Immature natural killer cell (primary cell): ENCODE data around the gene PDZD8. TPM values are rescaled to one million over a fixed set of nuclear protein-coding genes. Genes with fewer than 3 reads are reported as not detected.

Source experiments
- DNase-seq, 3 donors: peaks; one replicate each; pipeline ENCODE4 v3.0.0; 2022; ENCODE audit warnings: mixed read lengths in 1 of 3
- H3K27ac Mint-ChIP-seq, 6 donors: one replicate each; pipeline ENCODE4 v1.8.0; 2020; ENCODE audit warnings: mixed read lengths in 6 of 6, mild to moderate bottlenecking in 5 of 6, inconsistent platforms in 4 of 6, moderate library complexity in 3 of 6
- H3K27me3 Mint-ChIP-seq, 3 donors: one replicate each; pipeline ENCODE4 v1.8.0; 2020 to 2021; ENCODE audit warnings: low read depth in 3 of 3, mild to moderate bottlenecking in 3 of 3, mixed read lengths in 3 of 3, moderate library complexity in 3 of 3, inconsistent platforms in 1 of 3
- H3K36me3 Mint-ChIP-seq, 3 donors: one replicate each; pipeline ENCODE4 v1.8.0; 2020; ENCODE audit warnings: mixed read lengths in 3 of 3, inconsistent platforms in 2 of 3, mild to moderate bottlenecking in 2 of 3
- H3K4me1 Mint-ChIP-seq, 2 donors: one replicate each; pipeline ENCODE4 v1.8.0; 2020; ENCODE audit warnings: inconsistent platforms in 2 of 2, mild to moderate bottlenecking in 2 of 2, mixed read lengths in 2 of 2, moderate library complexity in 1 of 2
- H3K4me3 Mint-ChIP-seq, 5 donors: one replicate each; pipeline ENCODE4 v1.8.0; 2020; ENCODE audit warnings: mild to moderate bottlenecking in 5 of 5, mixed read lengths in 5 of 5, inconsistent platforms in 3 of 5, moderate library complexity in 3 of 5
- H3K9me3 Mint-ChIP-seq, 6 donors: one replicate each; pipeline ENCODE4 v1.8.0; 2020; ENCODE audit warnings: mild to moderate bottlenecking in 6 of 6, mixed read lengths in 6 of 6, inconsistent platforms in 4 of 6, moderate library complexity in 3 of 6
- polyA plus RNA-seq, 3 donors: library from polyadenylated mRNA; unstranded; fragments of 300-500 nt; fragmentation: Illumina TruSeq; gene quantifications; one replicate each; pipeline ENCODE4 v1.2.3, GENCODE V29; 2021

The PDZD8 gene
- polyA plus RNA-seq, 3 donors from 2014 or later, result 9.7 to 23.7 (median 12.3) TPM

GRCh38 chr10:117351996-117352395 lies 23.2 kb downstream of the PDZD8 start:
- no peak overlapping the region for H3K27ac Mint-ChIP-seq
- H3K9me3 Mint-ChIP-seq, result no peaks in the 10 kb centered on the region
- H3K27me3 Mint-ChIP-seq, result peaks cover 0 to 3% (median 0%) of the 10 kb centered on the region in 3 donors
- no peaks in the 10 kb centered on the region for H3K36me3 Mint-ChIP-seq
- H3K4me3 Mint-ChIP-seq, result no peak overlapping the region
- peaks cover 46 to 69% of the 10 kb centered on the region in 2 donors for H3K4me1 Mint-ChIP-seq
- no peak for DNase-seq

GRCh38 chr10:117351558-117351957 lies 23.7 kb downstream of the PDZD8 start:
- no peak overlapping the region for H3K4me3 Mint-ChIP-seq

GRCh38 chr10:117350909-117351308 lies 24.3 kb downstream of the PDZD8 start:
- DNase-seq, result no peak
- Mint-ChIP-seq H3K36me3 (no peaks in the 10 kb centered on the region), H3K9me3 (no peaks in the 10 kb centered on the region), H3K27ac (no peak overlapping the region), H3K4me1 (peaks cover 50 to 78% of the 10 kb centered on the region in 2 donors), H3K27me3 (peaks cover 0 to 3% (median 1%) of the 10 kb centered on the region in 3 donors), H3K4me3 (no peak overlapping the region)

More at GRCh38 chr10:117351558-117351957, 23.7 kb downstream of the PDZD8 start:
- no peaks in the 10 kb centered on the region for H3K9me3 Mint-ChIP-seq
- peaks cover 0 to 3% (median under 1%) of the 10 kb centered on the region in 3 donors for H3K27me3 Mint-ChIP-seq
- H3K36me3 Mint-ChIP-seq, result no peaks in the 10 kb centered on the region
- no peak for DNase-seq
- peak overlapping the region in 1 of 6 donors; percentile 24 for H3K27ac Mint-ChIP-seq
- peaks cover 46 to 74% of the 10 kb centered on the region in 2 donors for H3K4me1 Mint-ChIP-seq

- Mint-ChIP-seq H3K36me3 (no peaks in the 10 kb centered on the region), H3K4me3 (no peak overlapping the region), H3K27ac (no peak overlapping the region), H3K4me1 (peaks cover 50 to 74% of the 10 kb centered on the region in 2 donors), H3K27me3 (peaks cover 0 to 4% (median 1%) of the 10 kb centered on the region in 3 donors), H3K9me3 (no peaks in the 10 kb centered on the region)
- DNase-seq, result no peak
These were observed 27.0 kb downstream of the PDZD8 start for GRCh38 chr10:117348236-117348635.

- DNase-seq, result no peak
- Mint-ChIP-seq H3K27ac (no peak overlapping the region), H3K4me3 (no peak overlapping the region), H3K9me3 (no peaks in the 10 kb centered on the region), H3K4me1 (peaks cover 53 to 75% of the 10 kb centered on the region in 2 donors), H3K36me3 (no peaks in the 10 kb centered on the region), H3K27me3 (peaks cover 3 to 8% (median 4%) of the 10 kb centered on the region in 3 donors)
These were observed 28.7 kb downstream of the PDZD8 start for GRCh38 chr10:117346574-117346973.

- H3K27me3 Mint-ChIP-seq, result peaks cover 3 to 8% (median 4%) of the 10 kb centered on the region in 3 donors
- no peaks in the 10 kb centered on the region for H3K36me3 Mint-ChIP-seq
- H3K4me3 Mint-ChIP-seq, result peak overlapping the region in 1 of 5 donors; percentile 26
- DNase-seq, result no peak
- H3K4me1 Mint-ChIP-seq, result peaks cover 56 to 81% of the 10 kb centered on the region in 2 donors
- no peaks in the 10 kb centered on the region for H3K9me3 Mint-ChIP-seq
- peak overlapping the region in 3 of 6 donors; percentile 9 to 50 (median 14) for H3K27ac Mint-ChIP-seq
These were observed 30.1 kb downstream of the PDZD8 start for GRCh38 chr10:117345143-117345542.

GRCh38 chr10:117342641-117343040 lies 32.6 kb downstream of the PDZD8 start:
- H3K9me3 Mint-ChIP-seq, result no peaks in the 10 kb centered on the region
- H3K27ac Mint-ChIP-seq, result peak overlapping the region; percentile 79 to 94 (median 86)
- H3K4me3 Mint-ChIP-seq, result peak overlapping the region; percentile 72 to 83 (median 79)
- DNase-seq, result no peak
- peaks cover 3 to 5% (median 4%) of the 10 kb centered on the region in 3 donors for H3K27me3 Mint-ChIP-seq
- H3K36me3 Mint-ChIP-seq, result peaks cover 0 to 4% (median 4%) of the 10 kb centered on the region in 3 donors
- peaks cover 56 to 76% of the 10 kb centered on the region in 2 donors for H3K4me1 Mint-ChIP-seq

- Mint-ChIP-seq H3K4me1 (peaks cover 55 to 67% of the 10 kb centered on the region in 2 donors), H3K27me3 (peaks cover 2 to 5% (median 3%) of the 10 kb centered on the region in 3 donors), H3K4me3 (peak overlapping the region in 1 of 5 donors; percentile 2), H3K27ac (peak overlapping the region in 3 of 6 donors; percentile 13 to 52 (median 19)), H3K36me3 (peaks cover 4 to 5% (median 4%) of the 10 kb centered on the region in 3 donors), H3K9me3 (no peaks in the 10 kb centered on the region)
- no peak for DNase-seq
These were observed 34.2 kb downstream of the PDZD8 start for GRCh38 chr10:117341061-117341460.

- Mint-ChIP-seq H3K4me3 (no peak overlapping the region), H3K27me3 (peaks cover 2 to 5% (median 3%) of the 10 kb centered on the region in 3 donors), H3K27ac (peak overlapping the region in 3 of 6 donors; percentile 17 to 43 (median 24)), H3K9me3 (peaks cover 0 to 3% (median 0%) of the 10 kb centered on the region in 6 donors), H3K4me1 (peaks cover 47 to 68% of the 10 kb centered on the region in 2 donors), H3K36me3 (peaks cover 4 to 14% (median 10%) of the 10 kb centered on the region in 3 donors)
- DNase-seq, result no peak
These were observed 35.3 kb downstream of the PDZD8 start for GRCh38 chr10:117339979-117340378.

- Mint-ChIP-seq H3K4me1 (peaks cover 43 to 70% of the 10 kb centered on the region in 2 donors), H3K27ac (peak overlapping the region in 3 of 6 donors; percentile 17 to 43 (median 24)), H3K4me3 (no peak overlapping the region), H3K9me3 (peaks cover 0 to 4% (median 2%) of the 10 kb centered on the region in 6 donors), H3K36me3 (peaks cover 6 to 18% (median 15%) of the 10 kb centered on the region in 3 donors), H3K27me3 (peaks cover 2 to 5% (median 3%) of the 10 kb centered on the region in 3 donors)
- no peak for DNase-seq
These were observed 35.7 kb downstream of the PDZD8 start for GRCh38 chr10:117339578-117339977.

GRCh38 chr10:117334926-117335325 lies 40.3 kb downstream of the PDZD8 start:
- Mint-ChIP-seq H3K9me3 (peaks cover 0 to 7% (median 4%) of the 10 kb centered on the region in 6 donors), H3K27ac (no peak overlapping the region), H3K4me3 (no peak overlapping the region), H3K4me1 (peaks cover 21 to 63% of the 10 kb centered on the region in 2 donors), H3K27me3 (peaks cover 0 to 2% (median 2%) of the 10 kb centered on the region in 3 donors), H3K36me3 (peaks cover 10 to 28% (median 27%) of the 10 kb centered on the region in 3 donors)
- DNase-seq, result no peak

- no peak overlapping the region for H3K27ac Mint-ChIP-seq
- peaks cover 0 to 5% (median 2%) of the 10 kb centered on the region in 3 donors for H3K27me3 Mint-ChIP-seq
- peaks cover 0 to 7% (median 4%) of the 10 kb centered on the region in 6 donors for H3K9me3 Mint-ChIP-seq
- no peak overlapping the region for H3K4me3 Mint-ChIP-seq
- peaks cover 6 to 27% (median 24%) of the 10 kb centered on the region in 3 donors for H3K36me3 Mint-ChIP-seq
- DNase-seq, result no peak
- peaks cover 19 to 61% of the 10 kb centered on the region in 2 donors for H3K4me1 Mint-ChIP-seq
These were observed 41.2 kb downstream of the PDZD8 start for GRCh38 chr10:117334066-117334465.

GRCh38 chr10:117327262-117327661 lies 48.0 kb downstream of the PDZD8 start:
- peaks cover 0 to 9% (median 8%) of the 10 kb centered on the region in 3 donors for H3K36me3 Mint-ChIP-seq
- H3K4me3 Mint-ChIP-seq, result no peak overlapping the region
- H3K4me1 Mint-ChIP-seq, result peaks cover 41 to 70% of the 10 kb centered on the region in 2 donors
- H3K27ac Mint-ChIP-seq, result no peak overlapping the region
- peaks cover 2 to 7% (median 3%) of the 10 kb centered on the region in 3 donors for H3K27me3 Mint-ChIP-seq
- peak in 1 of 3 donors; percentile 15 for DNase-seq
- no peaks in the 10 kb centered on the region for H3K9me3 Mint-ChIP-seq

- H3K27me3 Mint-ChIP-seq, result peaks cover 2 to 4% (median 3%) of the 10 kb centered on the region in 3 donors
These were observed 50.9 kb downstream of the PDZD8 start for GRCh38 chr10:117324367-117324766.

More at GRCh38 chr10:117324367-117324766, 50.9 kb downstream of the PDZD8 start:
- no peak for DNase-seq
- Mint-ChIP-seq H3K36me3 (peaks cover 0 to 6% (median 4%) of the 10 kb centered on the region in 3 donors), H3K4me1 (peaks cover 35 to 53% of the 10 kb centered on the region in 2 donors), H3K4me3 (no peak overlapping the region), H3K27ac (no peak overlapping the region), H3K9me3 (no peaks in the 10 kb centered on the region)
